NCI-H1417 (cell line): ENCODE results near the gene RCSD1.
"Not testable (repeated sequence)": the region's sequence is repeated elsewhere in the genome, so short reads cannot be mapped to it uniquely, and the experiment has no call there.

Experiments
- DNase-seq, 3 experiments: peaks; one replicate each; lab custom pipeline; 2025; lab: John Stamatoyannopoulos, UW

Gene RCSD1

GRCh38 chr1:167714439-167715156, 84.6 kb downstream of the RCSD1 start:
- DNase-seq = peak; percentile 94 to 96 (median 95)

GRCh38 chr1:167715157-167715999, 85.3 kb downstream of the RCSD1 start:
- peak; percentile 83 to 98 (median 96) for DNase-seq

GRCh38 chr1:167716000-167716271, 85.9 kb downstream of the RCSD1 start:
- DNase-seq = peak in 2 of 3 experiments; percentile 60 to 72

- no peak for DNase-seq
These were observed 87.3 kb downstream of the RCSD1 start for GRCh38 chr1:167717351-167717750.

GRCh38 chr1:167718914-167719691, 89.1 kb downstream of the RCSD1 start:
- no peak for DNase-seq

DNA sequence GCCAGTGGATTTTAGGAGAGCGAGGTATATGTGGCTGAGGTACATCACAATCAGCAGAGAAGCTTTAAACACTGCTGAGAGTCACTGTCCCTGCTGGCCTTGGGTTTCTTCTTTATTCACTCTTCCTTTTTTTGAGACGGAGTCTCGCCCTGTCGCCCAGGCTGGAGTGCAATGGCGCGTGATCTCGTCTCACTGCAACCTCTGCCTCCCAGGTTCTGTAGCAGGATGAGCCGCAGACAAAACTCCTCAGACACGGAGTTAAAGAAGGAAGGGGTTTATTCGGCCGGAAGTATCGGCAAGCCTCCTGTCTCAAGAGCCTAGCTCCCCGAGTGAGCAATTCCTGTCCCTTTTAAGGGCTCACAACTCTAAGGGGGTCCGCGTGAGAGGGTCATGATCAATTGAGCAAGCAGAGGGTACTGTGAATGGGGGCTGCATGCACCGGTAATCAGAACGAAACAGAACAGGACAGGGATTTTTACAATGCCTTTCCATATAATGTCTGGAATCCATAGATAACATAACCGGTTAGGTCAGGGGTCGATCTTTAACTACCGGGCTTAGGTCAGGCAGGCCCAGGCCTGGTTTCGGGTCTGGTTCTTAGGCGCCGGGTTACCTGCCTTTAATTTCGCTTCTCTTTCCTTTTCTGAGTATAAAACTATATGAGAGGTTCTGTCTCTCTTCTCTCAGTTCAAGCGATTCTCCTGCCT, 89.8 kb downstream of the RCSD1 start:
- not testable (repeated sequence) for DNase-seq

GRCh38 chr1:167720965-167721616, 91.1 kb downstream of the RCSD1 start:
- DNase-seq = peak in 2 of 3 experiments; percentile 38 to 62

DNA sequence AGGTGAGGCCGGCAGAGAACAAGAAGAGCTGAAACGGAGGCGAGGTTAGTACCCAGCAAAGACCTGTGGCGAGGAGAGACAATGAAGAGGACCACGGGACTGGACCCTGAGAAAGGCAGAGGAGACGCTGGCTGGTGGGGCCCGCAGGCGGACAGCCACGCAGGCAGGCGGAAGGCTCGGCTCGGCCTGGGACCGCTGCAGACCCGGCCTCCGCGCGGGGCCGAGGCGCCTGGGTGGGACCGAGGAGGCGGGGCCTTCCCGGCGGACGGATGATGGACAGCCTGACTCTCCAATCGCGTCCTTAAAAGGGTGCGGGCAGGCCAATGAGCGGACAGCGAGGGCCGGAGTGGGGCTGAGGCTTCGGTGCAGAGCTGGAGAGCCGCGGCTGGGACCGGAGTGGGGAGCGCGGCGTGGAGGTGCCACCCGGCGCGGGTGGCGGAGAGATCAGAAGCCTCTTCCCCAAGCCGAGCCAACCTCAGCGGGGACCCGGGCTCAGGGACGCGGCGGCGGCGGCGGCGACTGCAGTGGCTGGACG, 91.7 kb downstream of the RCSD1 start, which contains the start of gene MPZL1:
Gene MPZL1, plus strand, starts transcription at position 366 of the 535 bp plus-strand sequence. CDS start 170 bp downstream, outside the sequence.
- peak; percentile 90 to 99 (median 96) for DNase-seq

- DNase-seq = peak; percentile 82 to 92 (median 90)
These were observed 92.3 kb downstream of the RCSD1 start for GRCh38 chr1:167722152-167722869.

GRCh38 chr1:167722870-167723251, 92.8 kb downstream of the RCSD1 start:
- peak in 2 of 3 experiments; percentile 26 to 57 for DNase-seq

DNA sequence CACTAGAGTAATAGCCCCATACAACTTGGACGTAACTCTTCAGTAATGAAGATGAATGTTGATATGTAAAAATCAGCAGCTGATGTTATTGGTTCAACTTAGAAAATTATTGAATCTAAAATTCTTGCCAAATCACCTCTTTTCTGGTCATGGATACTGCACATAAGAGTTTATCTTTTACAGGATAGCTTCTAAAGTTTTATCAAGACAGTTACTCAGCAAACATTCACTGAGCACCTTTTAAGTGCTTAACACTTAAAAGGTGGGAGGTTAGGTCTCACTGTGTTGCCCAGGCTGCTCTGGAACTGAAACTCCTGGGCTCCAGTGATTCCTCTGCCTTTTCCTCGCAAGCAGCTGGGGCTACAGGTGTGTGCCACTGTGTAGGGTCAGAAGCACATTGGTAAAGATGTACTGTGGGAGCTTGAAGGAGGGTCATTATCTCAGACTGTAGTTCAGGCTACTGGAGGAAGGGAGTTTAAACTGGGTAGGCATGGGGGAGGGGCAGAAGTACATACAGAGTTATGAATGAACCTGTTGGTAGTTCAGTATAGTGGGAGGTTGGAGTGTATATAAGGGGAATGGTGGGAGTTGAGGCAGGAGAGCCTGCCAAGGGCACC, 93.8 kb downstream of the RCSD1 start:
- no peak for DNase-seq

DNA sequence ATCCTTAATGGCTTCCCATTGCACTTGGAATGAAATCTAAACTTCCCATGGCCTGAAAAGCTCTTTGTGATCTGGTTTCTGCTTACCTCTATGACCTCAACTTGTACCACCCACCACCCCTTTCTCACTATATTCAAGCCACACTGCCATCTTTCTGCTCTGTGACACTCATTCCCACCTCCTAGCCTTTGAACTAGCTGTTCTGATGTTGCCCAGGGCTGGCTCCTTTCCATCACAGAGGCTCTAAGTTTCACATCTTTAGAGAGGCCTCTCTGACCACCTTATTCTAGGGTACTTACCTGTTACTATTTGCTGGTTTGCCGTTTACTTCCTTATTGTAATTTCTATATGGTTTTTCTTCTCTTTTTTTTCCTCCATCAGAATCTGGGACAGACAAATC, 96.0 kb downstream of the RCSD1 start:
- no peak for DNase-seq

GRCh38 chr1:167728818-167729410, 98.9 kb downstream of the RCSD1 start:
- DNase-seq = no peak

DNA sequence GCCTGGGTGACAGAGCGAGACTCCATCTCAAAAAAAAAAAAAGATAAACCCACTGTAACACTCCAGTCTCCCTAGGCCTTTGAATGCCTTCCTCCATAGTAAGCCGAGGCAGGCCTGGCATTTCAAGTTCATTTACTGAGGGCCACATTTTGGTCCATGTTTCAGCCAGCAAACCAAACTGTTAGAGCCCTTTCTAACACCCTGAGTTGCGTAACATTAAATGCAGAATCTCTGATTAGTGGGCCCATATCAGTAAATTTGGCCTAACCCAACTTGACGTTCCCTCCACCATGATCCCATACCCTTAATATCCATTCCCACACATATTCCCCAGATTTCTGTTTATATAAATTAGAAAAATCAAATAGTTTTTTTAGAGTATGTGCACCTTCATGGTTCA, 104.2 kb downstream of the RCSD1 start:
- DNase-seq = no peak

DNA sequence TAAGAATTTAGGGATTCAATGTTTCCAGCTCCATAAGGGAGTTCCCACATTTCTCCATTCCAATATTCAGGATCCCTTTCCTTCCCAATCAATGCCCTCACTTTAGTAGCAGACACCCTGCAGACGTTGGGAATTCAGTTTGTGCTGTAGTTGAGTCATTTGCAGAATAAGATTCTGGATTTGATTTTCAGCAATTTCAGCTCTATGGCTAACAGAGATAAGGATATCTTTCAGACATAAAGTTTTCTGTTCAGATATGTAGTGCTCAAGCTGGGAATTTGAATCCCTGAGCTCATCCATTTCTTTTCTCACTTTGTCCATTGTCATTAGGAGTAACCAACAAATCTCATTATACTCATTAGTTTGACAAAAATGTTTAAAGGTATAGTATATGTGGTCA, 104.8 kb downstream of the RCSD1 start:
- no peak for DNase-seq

- peak in 1 of 3 experiments; percentile 72 for DNase-seq
These were observed 107.1 kb downstream of the RCSD1 start for GRCh38 chr1:167737169-167737568.

- no peak for DNase-seq
These were observed 108.1 kb downstream of the RCSD1 start for GRCh38 chr1:167738158-167738557.

DNA sequence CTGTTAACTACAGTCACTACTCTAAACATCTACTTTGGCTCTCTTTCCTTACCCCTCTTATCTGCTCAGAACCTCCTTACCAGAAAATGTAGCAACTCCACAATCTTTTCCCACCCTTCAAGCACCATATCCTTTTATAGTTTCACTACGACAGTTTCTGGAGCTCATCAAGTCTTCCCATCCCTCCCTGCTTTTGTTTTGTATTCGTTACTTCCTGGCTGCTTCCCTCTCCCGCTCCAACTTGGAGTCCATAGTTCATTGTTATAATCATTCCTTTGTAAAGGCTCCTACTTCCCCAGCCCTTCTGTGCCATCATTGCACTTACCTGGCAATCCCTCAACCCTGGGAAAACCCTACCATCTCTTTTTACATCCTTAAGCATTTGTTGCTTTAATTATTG, 109.7 kb downstream of the RCSD1 start:
- DNase-seq = no peak

- not testable (repeated sequence) for DNase-seq
These were observed 111.1 kb downstream of the RCSD1 start for GRCh38 chr1:167741103-167741502.
